GM21723 (cell line): Measurements from ENCODE around the gene GNB4.
A peak's percentile ranks its signal among the peaks of the same experiment; 100 is the strongest.

Source experiments
- ATAC-seq: cut with Tn5 transposase; IDR thresholded peaks from one replicate; pipeline ENCODE4 v1.9.1; 2021; ENCODE audit warnings: mild to moderate bottlenecking, moderate library complexity; ENCODE audit not compliant: unreplicated experiment

GNB4 gene

DNA sequence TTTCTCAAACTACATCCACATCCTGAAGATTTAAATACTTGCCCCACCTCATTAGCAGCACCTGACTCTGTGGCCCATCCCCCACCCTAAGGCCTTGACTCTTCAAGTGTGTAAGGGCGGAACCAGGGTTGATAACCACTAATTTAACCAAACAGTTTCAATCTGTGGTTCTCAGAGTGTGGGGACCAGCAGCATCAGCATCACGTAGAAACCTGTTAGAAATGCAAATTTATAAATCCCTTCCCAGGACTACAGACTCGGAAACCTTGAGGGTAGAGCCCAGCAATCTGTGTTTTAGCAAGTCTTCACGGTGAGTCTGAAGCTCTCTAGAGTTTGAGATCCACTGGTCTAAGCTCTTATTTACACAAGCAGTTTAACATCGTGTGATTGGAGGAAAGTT, 12.4 kb downstream of the GNB4 start:
- peak; percentile 89 for ATAC-seq

DNA sequence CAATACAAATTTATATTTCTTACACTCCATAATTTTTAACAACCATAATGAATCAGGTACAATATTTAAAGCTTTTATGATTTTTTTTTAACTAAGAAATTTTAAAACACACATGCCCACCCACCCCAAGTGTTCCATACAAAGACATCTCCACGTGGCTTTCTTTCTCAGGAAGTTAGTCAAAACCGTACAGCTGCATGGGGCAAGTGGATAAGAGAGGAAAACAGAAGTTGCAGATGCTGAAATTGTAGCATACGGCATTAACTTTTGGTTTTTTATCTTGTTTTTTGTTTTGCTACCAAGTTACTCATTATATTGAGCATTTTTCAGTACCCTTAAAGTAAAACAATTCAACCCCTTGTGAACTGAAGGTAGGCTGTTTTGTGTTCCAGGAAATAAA, 14.8 kb downstream of the GNB4 start:
- ATAC-seq = no peak

- ATAC-seq = no peak
Observed at GRCh38 chr3:179432451-179432850, 18.8 kb downstream of the GNB4 start.

DNA sequence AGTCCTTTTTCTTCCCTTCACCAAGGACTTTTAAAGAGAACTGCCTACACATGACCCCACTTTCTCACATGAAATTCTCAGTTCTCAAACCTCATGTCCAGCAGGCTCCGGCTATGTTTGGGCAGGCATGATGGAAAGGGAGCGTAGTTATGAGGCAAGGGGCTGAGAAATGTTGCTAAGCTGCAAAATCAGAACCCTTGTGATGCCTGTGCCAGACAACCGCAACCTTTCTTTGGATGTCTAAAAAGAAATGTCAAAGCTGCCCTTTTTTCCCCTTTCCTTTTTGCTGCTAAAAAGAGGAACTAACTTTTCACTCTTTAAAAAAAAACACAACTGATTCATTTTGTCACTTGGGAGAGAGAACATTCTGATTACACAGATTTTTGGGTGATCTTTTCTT, 19.2 kb downstream of the GNB4 start:
- peak; percentile 69 for ATAC-seq

GRCh38 chr3:179430277-179430870, 20.9 kb downstream of the GNB4 start:
- no peak for ATAC-seq

DNA sequence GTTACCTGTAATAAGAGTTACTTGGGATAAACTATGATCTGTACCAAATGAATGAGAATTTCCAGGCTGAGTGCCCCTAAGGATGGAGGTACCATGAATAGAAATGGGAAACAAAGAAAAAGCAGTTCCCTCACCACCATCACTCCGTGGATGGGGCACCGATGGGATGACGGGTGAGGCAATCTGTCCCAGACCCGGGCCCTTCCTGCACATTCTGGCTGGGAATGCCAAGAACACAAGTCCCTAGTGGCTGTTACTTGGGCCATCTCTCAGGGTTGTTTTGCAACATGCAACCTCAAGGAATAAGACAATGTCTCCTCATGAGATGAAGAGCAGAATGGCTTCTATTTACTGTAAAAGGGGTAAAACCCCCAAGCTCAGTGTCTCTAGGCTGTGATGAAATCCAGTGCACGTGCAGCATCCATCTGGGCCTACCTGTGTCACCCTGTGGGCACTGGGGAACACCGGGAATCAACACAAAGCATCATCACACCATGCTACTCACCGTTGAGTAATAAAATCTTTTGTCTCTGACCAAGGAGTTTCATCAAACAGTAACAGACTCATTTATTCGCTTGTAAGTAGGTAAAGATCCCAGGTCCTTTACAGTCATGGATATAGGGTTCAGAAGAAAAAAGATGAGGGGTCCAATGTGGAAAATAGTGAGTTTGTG, 22.3 kb downstream of the GNB4 start:
- no peak for ATAC-seq

DNA sequence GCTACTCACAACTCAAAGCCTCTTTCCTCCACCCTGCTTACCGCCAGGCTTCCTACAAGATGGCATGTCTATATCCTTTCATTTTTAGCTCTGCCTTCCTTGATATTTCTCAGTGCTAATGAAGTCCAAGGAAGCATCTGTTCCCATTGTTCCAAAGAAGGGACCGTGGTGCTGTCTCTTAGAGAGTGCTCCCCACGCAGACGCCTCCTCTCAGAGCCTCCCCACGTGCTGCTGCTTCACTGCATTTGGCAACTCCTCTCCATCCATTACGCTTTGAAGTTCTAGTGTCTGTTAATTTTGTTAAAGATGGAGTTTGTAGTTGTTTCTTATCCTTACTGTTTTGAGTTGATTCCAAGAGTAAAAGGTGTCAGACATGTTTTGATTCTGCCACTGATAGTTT, 26.2 kb downstream of the GNB4 start:
- no peak for ATAC-seq

- no peak for ATAC-seq
Observed at GRCh38 chr3:179421500-179421899, 29.8 kb downstream of the GNB4 start.

DNA sequence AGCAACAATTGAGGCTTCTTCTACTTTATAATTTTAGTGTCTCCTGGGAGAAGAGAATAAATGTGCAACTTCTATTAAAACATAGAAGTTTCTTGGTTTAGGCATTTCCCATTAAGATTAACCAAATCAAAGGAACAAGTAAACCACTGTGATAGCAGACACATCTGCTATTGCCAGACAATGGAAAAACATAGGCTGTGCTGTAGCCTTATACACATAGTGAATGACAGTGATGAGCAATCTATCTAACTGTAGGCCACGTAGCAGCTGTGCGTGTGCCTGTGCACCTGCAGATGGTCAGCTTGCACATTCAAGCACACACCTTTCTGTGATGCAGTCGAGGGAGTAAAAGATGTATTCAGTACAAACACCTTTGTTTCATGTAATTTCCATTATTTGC, 32.7 kb downstream of the GNB4 start:
- ATAC-seq = no peak

DNA sequence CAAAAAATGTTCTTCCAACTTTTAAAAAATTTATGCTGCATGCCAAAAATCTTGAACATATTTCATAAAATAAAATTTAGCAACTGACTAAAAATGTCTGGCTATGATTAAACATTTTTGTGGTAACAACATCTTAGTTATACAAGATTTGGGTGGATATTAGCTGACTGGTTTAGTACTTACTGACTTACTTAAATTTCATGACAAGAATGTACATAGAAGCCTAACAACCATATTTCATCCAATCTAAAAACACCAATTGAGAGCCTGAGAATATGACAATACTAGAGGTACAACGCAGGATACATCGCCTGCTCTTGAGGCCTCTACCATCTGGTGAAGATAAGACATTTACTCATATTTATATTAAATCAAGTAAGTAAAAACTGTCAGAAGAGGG, 34.6 kb downstream of the GNB4 start:
- no peak for ATAC-seq

DNA sequence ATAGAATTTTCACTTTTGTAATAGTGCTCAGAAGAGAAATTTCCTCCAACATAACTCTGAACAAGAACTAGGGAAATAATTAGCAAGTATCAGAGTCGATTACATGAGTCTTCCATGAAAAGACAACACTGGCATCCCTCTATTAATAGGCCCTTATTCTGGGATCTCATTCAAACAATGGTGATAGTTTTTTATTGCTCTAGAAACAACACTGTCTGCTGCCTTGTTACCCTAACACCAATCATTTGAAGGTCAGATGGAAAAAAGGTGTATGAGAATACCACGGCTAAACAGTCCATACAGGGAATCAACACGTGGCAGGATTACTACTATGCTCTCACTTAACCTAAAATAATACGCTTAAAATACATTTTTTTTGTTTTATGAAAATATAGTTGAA, 35.9 kb downstream of the GNB4 start:
- ATAC-seq = no peak

GRCh38 chr3:179414804-179415203, 36.5 kb downstream of the GNB4 start:
- no peak for ATAC-seq

- ATAC-seq = peak; percentile 69
Observed at GRCh38 chr3:179410999-179411398, 40.3 kb downstream of the GNB4 start.

DNA sequence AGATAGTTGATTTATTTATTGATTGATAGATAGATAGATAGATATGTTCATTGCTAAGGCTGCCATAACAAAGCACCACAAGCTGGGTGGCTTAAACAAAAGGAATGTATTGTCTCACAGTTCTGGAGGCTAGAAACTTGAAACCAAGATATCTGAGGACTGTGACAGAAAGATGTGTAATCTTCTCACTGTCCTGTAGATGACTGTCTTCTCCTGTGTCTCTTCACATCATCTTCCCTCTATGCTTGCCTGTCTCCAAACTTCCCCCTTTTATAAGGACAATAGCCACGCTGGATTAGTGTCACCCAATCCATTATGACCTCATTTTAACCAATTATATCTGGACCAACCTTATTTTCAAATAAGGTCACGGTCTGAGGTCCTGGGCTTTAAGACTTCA, 40.9 kb downstream of the GNB4 start:
- no peak for ATAC-seq

DNA sequence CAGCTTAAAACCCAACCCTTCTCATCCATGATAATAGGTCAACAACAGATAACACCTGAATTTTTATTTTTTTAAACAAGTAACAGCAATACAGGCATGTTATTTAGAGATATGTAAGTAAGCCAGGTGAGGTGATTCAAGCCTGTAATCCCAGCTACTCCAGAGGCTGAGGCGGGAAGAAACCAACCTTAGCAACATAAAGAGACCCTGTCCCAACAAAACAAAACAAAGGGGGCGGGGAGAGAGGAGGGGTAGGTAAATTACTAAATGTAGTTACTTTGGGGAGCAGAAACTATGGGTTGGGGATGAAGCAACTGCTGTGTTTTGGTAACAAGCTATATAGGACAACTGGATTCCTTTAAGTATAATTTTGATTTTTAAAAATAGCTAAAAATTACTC, 47.0 kb downstream of the GNB4 start:
- no peak for ATAC-seq

GRCh38 chr3:179402963-179403362, 48.3 kb downstream of the GNB4 start:
- ATAC-seq = no peak

DNA sequence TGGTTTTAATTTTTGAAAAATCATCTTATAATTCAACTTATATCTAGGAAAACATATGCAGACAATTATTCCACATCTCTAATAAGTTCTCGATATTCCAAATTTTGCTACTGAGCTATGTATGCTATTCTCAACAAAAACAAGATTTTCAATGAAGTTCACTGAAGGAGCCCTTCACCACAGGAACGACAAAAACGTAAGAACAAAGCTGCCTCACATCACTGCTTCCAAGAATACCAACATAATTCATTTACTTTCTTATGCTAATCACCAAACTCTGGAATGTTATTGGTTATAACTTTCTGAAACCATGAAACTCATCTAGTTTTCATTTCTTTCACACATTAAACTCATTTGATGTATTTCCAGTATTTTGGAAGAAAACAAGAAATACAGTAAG, 49.7 kb downstream of the GNB4 start:
- ATAC-seq = no peak

GRCh38 chr3:179398574-179399231, 52.6 kb downstream of the GNB4 start:
- ATAC-seq = no peak

DNA sequence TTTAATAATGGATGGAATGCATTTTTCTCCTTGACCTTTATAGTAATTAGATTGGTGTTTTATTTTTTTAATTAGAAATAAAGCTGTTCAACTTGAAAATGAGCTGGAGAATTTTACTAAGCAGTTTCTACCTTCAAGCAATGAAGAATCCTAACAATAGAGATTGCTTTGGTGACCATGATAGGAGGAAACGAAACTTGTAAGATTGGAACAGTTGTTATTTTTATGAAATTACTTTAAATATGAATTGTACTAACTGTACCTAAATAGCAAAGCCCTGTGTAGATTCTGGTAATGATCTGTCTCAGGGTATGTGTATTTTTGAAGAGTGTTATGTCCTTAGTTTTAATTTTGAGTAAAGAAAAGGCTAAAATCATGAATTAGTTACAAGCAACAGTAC, 59.4 kb downstream of the GNB4 start:
- ATAC-seq = no peak

DNA sequence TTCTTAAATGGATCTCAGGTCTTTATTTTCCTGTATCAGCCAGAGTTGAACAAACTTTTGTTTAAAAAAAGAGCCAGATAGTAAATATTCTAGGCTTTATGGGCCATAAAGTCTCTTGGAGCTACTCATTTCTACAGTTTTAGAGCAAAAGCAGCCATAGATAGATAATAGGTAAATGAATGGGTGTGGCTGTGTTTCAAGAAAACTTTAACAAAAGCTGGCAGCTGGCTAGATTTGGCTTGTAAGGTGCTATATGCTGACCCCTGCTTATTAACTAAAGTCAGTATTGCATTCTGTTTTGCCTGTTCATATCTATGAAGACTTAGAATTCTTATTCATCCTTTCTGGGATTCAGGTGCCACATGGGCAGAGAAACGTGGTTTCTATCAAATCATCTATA, 74.8 kb downstream of the GNB4 start:
- ATAC-seq = no peak

GRCh38 chr3:179375091-179375999, 75.9 kb downstream of the GNB4 start:
- ATAC-seq = no peak
